T1000 (cell line): ENCODE measurements around the gene PEPD.
A peak's percentile ranks its signal among the peaks of the same experiment; 100 is the strongest.

Experiments used
- DNase-seq: peaks from one replicate; lab custom pipeline; 2025; ENCODE audit warnings: mixed read lengths; lab: John Stamatoyannopoulos, UW

PEPD gene

DNA sequence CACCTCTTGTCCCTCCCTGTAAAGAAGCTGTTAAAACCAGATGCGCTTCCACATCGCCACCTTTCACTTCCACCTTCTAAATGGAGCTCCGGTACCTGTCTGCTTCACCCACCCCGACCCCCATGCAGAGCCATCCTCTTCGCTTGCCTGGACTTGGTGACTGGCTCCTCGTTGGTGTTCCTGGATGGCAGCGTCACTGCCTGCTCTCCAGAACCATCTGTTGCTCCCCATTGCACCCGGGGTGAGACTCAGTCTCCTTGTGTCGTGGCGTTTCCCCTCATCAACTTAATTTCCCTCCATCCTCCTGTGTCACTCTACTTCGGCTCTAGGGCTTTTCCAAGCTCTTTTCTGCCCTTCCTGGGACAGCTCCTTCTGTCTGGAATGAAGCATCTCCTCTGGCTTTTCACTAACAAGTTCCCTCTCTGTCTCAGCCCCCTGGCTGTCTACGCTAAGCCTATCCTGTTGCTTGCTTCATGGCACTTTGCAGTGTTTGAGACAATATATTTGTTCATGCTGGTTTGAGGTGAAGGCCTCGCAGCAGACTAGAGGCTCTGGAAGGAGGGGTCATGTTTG lies 137.8 kb downstream of the PEPD start:
- DNase-seq, result no peak

DNA sequence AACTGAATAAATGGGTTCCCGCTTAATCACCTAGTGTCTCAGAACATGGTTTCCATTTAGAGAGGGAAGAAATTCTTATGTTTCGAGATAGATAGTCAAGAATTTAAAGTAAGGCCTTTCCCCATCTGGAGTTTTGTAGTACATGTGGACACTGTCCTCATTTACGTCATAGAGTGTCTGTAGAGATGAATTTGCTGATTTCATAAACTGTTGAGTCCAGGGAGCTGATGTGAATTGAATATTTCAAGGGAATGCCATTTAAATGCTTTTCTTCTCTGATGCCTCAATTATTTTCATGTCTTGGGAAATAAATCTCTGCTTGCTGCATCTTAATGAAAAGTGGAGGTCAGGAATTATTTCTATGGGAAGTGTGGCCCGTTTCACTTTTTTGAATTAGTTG lies 138.6 kb downstream of the PEPD start:
- no peak for DNase-seq

DNA sequence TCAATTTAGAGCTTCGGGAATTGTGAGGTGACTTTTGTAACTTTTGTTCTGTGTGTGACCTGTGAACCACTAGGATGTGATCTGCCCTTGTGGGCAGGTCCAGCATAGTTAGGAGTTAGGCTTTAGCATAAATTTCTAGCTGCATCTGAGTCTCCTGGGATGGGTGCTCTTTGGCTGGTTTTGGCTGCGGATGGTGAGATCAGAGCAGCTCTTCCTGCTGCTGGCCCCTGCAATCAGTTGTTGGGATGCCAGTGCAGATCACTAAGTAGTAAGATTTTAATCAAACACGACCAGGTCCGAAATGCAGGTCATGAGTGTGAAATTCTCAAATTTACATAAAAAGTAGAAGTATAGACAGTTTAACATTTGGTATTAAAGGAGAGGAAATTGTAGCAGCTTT lies 139.6 kb downstream of the PEPD start:
- DNase-seq, result no peak

DNA sequence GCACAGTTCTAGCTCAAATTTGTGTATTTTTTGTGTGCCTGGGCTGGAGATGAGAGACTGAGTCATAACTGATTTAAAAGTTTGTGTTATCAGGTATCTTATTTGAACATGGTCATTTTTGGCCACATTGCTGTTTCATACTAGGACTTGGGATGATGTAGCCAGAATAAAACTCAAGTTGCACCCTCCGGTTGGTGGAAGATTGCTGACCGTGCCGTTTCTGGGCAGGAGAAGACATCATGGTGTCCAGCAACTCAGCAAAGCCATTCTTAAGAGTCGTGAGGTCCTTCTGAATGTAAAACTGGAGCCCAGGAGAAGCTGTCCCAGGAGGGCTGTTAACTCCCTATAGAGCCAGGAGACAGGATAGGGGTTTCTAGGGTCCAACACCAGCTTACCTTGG lies 140.5 kb downstream of the PEPD start:
- DNase-seq, result no peak

GRCh38 chr19:33379151-33379829 lies 142.3 kb downstream of the PEPD start:
- DNase-seq, result no peak

DNA sequence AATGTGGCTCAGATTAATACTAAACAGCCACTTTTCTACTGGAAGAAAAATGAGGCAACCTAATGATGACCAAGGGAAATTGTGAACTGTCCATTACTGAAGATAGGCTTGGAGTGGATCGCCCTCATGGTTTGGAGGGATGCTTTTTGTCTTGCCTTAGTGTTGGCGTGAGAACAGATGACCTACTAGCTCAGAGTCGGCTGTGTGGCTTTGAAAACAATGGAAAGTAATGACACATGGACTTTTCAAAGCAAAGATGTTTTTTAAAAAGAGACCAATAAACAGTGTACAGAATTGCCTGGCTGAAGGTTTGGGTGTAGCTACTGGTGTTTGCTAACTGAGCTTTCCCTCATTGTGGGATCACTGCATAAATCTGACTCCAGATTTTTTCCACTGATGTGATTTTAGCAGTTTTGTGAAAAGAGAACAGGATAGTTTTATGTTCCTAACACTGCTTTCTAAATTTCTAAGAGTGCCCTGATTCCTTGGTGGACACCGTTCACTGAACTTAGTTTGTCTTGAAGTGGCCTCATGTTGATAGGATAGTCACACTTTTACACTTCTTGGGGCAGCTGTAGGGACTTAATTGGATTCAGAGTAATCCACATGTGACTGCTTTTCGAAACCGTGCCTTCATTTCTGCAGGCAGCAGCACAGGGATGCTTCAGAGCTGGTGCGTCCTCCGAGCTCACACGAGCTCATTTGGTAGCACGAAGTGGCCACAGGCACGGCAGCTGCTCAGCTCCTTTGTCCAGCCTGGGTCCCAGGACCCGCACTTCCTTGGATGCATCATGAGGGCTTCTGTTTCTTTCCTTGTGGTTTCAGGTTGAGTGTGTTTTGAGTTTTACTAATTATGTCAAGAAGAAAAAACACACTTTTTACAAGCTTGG lies 143.8 kb downstream of the PEPD start:
- no peak for DNase-seq

- DNase-seq, result no peak
These were observed 144.5 kb downstream of the PEPD start for GRCh38 chr19:33376941-33377557.

- peak; percentile 16 for DNase-seq
These were observed 145.2 kb downstream of the PEPD start for GRCh38 chr19:33376423-33376822.

DNA sequence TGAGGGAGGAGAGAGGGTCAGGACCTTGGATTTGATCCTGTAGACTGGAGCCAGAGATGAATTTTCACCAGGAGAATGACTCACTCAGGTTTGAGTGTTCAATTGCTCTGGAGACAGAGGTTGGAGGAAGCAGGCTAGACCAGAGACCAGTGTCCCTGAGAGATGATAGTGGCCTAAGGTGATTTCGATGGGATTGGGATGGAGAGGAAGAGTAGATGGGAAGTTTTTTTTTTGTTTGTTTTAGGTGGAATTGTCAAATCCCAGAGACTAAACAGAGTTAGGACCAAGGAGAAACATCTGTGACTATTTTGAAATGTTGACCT lies 145.8 kb downstream of the PEPD start:
- no peak for DNase-seq

- no peak for DNase-seq
These were observed 146.3 kb downstream of the PEPD start for GRCh38 chr19:33375156-33375836.

DNA sequence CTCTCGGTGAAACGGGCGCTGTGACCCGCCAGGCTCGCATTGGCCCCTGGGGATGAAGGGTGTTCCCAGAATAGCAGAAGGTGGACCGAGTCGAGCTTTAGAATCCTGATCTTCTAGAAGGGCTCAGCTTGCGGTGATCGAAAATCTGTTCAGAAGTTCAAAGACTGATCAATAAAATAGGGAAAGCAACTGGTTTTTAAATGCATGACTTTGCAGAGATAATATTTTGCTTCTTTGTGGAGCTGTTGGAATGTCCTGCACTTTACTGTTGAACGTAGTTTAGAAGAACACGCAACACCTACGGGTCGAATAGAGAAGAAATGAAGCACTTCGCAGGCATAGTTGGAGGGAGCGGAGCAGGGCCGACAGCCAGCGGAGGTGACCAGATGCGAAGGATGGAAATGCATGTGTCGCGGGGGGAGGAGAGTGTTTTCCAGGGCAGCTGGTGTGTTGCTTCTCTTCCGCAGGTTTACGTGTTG lies 147.3 kb downstream of the PEPD start:
- no peak for DNase-seq

DNA sequence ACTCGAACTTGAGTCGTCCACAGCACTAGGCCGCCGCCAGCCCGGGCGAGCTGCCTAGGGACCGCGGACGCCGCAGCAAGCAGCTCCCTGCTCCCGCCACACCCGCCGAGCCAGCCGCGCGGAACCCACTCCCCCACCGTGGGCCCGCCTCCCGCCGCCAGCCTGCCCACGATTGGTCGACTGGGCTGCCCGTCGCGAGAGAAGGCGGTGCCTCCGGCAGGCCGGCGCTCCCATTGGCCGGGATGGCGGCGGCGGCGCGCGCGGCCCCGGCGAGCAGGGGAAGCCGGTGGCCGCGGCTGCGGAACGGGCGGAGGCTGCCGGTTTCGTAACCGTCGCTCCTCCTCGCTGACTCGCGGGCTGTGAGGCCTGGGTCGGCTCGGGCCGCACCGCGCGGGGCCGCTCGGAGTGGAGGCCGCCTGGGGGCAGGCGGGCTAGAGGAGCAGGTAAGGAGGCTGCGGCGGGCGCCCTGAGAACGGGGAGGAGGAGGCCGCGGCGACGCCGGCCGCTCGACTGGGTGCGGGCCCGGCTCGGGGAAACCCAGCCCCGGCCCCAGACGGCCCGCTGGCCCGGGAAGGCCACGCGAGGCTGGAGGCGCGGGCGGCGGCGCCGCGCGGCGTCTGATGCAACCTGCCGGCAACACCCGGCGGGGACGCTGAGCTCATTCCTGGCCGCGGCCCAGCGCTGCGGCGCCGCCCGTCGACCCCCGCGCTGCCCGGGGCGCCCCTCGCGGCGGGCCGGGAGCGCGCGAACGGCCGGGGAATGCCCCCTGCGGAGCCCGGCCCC lies 147.9 kb downstream of the PEPD start, which contains the start of gene CEBPG:
CEBPG (plus strand) TSS at position 257 of the 783 bp plus-strand sequence. CDS start 5,531 bp downstream, outside the sequence.
- DNase-seq, result peak; percentile 94

DNA sequence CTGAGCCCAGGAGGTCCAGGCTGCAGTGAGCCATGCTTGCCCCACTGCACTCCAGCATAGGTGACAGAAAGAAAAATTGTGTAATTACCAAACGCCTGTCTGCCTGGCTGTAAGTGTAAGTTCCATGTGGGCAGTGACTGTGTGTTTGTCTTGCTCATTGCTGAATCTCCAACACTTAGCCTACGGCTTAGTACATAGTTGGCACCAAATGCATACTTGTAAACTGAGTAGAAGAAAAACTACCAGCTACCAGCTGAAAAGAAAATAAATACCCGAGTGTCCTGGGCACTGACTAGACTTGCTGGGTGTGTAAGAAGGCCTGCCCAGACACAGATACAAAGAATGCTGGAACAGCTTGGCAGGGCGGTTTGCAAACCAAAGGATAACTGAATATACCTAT lies 150.8 kb downstream of the PEPD start:
- DNase-seq, result no peak

GRCh38 chr19:33368074-33368864 lies 153.3 kb downstream of the PEPD start:
- peak; percentile 31 for DNase-seq

GRCh38 chr19:33366897-33367296 lies 154.7 kb downstream of the PEPD start:
- no peak for DNase-seq

DNA sequence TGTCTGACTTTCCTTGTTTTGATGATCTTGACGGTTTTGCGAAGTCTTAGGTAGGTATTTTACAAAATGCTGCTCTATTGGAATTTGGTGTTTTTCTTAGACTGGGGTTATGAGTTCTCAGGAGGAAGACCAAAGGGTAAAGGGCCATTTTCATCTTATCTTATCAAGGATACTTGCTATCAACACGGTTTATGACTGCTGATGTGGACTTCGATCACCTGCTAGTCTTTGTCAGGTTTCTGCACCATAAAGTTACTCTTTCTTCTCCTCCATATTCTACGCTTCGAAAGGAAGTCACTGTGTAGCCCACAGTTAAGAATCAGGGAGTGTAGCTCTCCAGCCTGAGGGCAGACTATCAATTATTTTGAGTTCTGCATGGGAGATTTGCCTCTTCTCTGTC lies 155.5 kb downstream of the PEPD start:
- DNase-seq, result no peak

GRCh38 chr19:33365691-33366090 lies 155.9 kb downstream of the PEPD start:
- DNase-seq, result no peak

- DNase-seq, result no peak
These were observed 158.1 kb downstream of the PEPD start for GRCh38 chr19:33363476-33363875.

DNA sequence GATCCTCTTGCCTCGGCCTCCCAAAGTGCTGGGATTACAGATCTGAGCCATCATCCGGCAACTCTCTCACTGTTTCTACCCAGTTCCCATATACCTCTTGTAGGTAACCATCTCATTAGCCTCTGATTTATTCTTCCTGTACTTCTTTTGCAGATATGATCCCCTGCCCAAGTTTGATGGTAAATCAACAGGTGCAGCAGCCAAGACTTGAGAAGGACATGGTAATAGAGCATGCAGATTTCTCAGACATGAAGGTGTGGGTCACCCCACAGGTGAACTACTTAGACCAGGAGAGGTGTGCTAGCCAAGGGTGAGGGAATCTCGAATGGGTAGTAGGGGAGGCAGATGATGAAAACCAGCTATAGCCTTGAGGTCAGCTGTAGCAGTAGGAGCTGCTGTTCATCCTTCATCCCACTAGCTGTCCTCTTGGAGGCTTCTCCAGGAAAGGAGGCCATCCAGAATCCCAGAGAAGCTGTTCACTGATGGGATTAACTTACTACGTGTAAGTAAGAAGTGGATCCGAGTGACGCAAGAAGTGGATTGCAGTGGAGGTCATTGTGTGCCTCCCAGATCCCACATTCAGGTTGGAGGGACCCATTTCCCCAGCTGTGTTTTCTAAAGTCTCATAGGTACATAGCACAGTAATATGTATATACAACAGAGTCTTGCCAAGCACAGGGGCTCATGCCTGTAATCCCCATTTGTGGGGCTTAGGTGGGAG lies 158.9 kb downstream of the PEPD start:
- DNase-seq, result no peak

GRCh38 chr19:33359581-33359980 lies 162.0 kb downstream of the PEPD start:
- no peak for DNase-seq
